Hindlimb muscle (tissue), 1 donor: ENCODE results near the gene PUM2. TPM values are rescaled to one million over a fixed set of nuclear protein-coding genes. Genes with fewer than 3 reads are reported as not detected.
"Not testable (repeated sequence)": the region's sequence is repeated elsewhere in the genome, so short reads cannot be mapped to it uniquely, and the experiment has no call there.

Experiments
- DNase-seq: peaks from one replicate; pipeline ENCODE4 v3.0.0-alpha.2; 2013
- polyA plus RNA-seq: library from polyadenylated mRNA; unstranded; fragments of 120-200 nt; gene quantifications from one replicate; pipeline ENCODE4 v1.2.1, GENCODE V29; 2013; ENCODE audit not compliant: insufficient read length

The PUM2 gene
- polyA plus RNA-seq, 1 donor: 59.7 TPM

DNA sequence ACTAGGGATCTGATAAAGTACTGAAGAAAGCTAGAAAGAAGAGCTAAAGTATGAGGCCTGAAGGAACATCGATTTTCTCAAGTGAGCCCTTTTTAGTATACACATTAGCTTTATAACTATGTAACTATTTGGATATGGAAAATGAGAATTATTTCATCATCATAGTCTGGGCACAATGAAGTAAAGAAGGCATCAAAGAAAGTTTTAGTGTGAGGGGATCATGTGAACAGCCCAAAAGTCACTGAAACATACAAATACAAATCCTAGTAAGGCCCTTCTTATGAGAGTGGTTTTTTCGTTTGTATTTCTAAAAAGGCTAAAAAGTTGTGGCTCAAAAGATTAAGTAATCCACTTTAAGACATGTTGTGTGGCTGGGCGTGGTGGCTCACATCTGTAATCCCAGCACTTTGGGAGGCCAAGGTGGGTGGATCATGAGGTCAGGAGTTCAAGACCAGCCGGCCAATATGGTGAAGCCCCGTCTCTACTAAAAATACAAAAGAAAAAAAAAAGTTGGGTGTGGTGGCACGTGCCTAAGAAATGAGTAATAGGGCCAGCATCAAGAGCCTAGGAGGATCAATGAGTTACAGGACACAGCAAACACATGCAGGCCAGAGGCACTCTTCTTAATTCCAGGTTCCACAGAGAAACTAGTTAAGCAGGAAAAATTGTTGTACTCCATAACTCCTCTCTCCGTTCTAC lies 61.9 kb downstream of the PUM2 start:
- no peak for DNase-seq

DNA sequence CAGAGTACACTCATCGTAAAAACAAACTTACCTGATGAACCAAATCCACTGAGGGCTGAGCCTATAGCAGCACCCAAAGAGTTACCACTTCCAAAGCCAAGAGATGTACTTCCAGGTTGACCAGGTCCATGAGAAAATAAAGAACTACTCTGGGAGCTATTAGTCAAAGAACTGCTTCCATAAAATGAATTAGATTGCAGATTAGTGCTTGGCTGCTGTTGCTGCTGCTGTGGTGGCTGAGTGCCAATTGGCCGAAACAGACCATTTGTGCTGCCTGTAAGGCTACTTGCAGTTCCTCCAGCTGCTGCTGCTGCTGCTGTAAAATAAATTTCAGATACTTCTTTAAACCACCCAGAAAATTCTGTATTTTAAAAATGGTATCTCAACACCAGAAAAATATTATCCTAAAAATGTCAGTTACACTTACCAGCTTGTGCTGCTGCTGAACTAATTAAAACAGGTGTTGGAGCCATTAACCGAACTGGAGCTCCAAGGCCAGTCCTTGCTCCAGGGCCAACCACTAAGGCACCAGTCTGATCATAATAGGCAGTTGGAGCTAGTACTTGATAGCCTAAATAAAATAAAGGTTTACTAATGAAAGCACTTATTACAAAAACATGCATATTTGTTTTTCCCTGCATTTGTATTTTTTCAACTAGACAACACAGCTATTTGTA lies 67.6 kb downstream of the PUM2 start:
- DNase-seq: peak; percentile 73

DNA sequence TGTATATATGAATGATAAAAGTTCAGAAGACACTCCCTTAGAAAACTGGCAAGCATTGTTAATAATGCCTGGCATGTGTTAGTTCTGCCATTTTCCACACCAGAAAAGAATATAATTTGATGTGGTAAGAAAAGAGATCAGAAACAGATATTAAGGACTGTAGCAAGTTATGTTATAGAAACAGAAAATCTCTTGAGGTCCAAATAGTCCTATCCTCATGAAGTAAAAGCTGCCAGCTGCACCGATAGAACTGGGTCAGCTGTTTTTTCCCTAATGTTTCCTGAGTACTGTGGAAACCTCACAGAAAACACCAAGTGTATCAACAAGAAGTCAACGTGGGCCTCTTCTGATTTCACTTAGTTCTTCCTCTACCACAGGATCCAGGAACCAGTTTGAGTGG lies 68.8 kb downstream of the PUM2 start:
- no peak for DNase-seq

DNA sequence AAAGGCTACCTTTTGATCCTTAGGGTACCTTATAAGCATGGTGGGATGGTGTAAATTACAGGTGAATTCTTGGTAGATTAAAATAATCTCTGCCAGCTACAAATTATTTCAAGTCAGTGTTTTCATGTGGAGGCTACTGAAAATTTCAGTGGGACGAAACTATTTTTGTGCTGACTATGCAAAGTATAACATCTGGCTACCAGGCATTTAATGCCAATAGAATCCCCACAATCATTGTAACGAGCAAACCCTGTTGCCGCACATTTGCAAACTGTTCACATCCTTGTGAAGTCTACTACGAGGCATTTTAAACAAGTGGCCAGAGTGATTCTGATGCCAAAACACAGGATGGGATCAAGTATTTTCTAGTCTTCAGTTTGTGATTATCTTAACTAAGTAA lies 77.6 kb downstream of the PUM2 start:
- DNase-seq: no peak

DNA sequence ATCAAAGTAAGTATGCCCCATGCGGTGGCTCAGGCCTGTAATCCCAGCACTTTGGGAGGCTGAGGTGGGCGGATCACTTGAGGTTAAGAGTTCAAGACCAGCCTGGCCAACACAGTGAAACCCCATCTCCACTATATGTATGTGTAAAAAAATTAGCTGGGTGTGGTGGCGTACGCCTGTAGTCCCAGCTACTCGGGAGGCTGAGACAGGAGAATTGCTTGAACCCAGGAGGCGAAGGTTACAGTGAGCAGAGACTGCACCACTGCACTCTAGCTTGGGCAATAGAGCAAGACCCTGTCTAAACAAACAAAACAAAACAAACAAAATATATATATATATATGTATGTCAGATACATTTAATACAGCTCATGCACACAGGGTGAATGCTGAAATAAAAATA lies 82.3 kb downstream of the PUM2 start:
- not testable (repeated sequence) for DNase-seq

DNA sequence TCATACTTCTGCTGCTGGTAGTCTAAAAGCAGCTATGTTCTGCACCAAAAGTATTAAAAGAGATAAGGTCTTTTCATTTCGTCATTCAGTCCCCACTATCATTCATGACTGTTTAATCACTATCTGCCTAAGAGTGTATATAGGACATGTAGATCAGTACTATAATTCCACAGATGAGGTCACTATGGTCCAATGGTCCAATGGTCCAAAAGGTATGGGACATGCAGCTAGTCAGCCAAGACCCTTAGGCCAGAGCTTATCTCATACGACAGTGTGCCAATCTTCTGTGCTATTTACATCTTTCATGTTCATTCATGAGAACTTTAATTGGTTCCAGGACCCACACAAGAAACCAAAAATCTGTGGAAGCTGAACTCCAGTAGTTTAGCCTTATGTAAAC lies 83.1 kb downstream of the PUM2 start:
- no peak for DNase-seq

DNA sequence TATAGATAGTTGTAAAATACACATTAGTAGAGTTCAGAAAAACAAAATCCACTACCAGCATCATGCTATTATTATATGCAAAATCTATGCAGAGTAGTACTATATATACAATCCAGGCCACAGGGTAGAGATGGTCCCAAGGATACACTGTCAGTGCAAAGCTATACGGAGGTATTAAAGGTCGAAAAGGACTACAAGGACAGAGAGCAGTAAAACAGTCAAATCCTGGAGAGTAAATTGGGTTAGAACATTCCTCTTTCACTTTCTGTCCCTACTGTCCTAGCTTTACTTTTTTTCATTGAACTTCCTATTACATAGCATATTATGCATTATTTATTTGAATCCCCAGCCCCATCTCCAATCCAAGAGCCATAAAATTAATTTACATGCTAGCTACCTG lies 86.0 kb downstream of the PUM2 start:
- no peak for DNase-seq

DNA sequence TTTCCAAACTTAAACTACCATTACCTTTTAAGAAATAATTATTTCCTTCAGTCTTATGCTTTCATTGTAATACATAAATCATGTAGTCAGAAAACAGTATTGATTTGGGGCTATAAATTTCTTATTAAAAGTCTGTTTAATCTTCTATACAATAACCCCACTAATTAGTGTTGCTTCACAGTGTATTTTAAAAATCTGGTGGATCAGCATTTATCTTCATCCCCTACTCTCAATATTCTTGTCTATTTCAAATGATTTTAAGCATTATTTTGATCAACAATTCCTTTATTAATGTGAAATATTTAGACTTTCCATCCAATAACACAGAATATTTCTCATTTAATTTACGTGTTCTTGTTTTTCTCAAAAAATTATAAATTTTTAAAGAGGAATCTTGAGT lies 93.2 kb downstream of the PUM2 start:
- no peak for DNase-seq

DNA sequence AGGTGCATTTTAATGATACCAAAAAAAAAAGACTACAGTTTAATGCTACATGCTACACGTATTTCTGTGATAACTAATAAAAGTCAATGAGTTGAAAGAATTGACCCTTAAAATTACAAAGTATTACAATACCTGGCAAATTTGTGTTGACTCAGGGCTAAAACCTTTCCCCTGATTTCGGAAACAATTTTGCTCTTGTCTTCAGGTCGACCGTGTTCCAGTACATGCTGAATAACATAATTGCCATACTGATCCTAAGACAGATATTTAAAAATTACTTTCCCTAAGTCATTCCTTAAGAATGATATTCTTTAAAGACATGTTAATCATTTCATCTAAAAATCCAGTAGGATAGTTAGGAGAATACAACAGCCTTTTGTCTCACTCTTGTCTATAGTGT lies 95.9 kb downstream of the PUM2 start:
- no peak for DNase-seq

DNA sequence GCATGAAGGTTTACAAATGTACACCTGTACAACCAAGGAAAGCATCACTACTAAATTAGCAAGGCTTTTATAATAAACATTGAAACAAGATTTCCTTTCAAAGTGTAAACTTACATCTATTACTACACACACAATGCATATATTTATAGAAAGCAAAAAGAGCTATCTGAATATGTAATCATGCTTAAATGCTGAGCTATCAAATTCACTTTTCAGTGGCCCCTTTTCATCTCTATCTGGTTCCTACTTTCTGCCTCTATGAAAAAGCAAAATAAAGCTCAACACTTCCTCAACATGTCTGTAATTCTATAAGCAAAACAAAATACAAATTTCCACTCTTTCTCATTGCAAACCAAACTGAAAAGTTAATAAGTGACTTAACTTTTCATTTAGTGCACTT lies 100.2 kb downstream of the PUM2 start:
- no peak for DNase-seq

DNA sequence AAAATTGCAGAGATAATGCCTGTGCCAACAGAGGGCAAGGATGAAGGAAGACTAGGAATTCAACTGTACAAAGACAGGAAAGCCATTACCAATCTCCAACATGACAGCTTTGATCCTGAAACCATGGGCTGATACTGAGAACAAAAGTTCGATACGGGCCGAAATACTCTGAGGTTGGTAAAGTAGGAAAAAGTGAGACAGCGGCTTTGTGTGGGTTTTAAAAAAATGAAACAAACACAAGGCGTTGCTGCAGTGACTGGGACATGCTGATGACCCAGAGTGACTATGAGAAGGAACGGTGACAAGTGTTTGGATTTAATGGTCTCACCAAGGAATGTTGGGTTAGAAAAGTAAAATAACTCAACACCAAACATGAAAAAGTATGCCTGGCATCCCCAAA lies 101.5 kb downstream of the PUM2 start:
- DNase-seq: no peak

DNA sequence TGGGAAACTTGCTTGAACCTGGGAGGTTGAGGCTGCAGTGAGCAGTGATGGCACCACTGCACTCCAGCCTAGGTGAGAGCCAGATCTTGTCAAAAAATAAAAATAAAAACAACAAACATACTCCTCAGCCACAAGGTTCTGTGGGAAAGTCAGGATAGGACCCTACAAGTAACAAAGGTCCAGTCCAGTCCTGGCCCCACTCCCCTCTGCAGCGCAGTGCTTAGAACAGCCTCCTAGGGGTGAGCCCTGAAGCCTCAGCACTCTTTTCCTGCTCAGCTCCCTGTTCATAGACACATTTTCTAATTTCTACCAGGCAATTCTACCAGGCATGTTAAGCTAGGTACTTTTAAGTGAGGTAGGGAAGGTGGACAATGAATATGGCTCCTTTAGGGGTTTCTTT lies 103.6 kb downstream of the PUM2 start:
- no peak for DNase-seq

DNA sequence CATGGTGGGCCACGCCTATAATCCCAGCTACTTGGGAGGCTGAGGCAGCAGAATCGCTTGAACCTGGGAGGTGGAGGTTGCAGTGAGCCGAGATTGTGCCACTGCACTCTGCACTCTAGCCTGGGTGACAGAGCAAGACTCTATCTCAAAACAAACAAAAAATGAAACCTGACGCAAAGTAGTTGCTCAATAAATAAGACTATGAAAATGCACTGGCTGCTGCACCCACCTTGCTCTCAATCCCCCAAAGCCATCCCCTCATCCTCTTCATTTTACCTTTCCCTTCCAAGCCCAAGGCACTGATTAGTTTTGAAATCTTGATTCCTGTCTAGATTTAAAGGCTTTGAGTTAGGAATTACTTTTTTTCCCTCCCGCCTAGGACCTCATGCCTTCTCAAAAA lies 107.0 kb downstream of the PUM2 start:
- not testable (repeated sequence) for DNase-seq

DNA sequence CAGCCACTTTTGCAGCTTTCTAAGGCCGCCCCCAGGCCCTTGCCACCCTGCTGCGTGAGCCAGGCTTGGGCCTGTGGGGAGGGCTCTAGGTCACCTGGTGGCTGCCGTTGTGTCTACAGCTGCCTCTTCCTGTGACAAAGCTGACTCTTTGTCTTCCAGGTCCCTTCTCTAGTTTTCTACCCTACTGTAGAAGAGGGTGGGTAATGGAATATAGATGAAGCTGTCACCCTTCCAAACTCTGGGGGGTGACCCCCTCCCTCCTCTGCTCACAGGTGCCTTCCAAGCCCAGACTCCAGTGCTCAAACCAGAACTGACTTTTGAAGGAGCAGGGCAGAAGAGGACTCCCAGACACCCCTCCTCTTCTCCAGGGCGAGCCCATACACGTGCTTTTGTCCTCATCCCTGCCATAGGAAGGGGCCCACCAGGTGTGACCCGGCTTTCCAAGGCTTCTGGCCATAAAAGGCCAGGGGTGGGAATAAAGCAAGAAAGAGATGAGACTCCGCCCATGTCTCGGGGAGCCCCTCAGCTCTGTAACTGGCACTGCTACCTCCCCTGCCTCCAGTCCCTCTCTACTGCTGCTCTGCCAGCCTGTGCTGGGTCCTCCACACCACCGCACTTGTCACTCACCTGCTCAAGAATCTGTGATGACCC lies 107.8 kb downstream of the PUM2 start:
- DNase-seq: no peak

DNA sequence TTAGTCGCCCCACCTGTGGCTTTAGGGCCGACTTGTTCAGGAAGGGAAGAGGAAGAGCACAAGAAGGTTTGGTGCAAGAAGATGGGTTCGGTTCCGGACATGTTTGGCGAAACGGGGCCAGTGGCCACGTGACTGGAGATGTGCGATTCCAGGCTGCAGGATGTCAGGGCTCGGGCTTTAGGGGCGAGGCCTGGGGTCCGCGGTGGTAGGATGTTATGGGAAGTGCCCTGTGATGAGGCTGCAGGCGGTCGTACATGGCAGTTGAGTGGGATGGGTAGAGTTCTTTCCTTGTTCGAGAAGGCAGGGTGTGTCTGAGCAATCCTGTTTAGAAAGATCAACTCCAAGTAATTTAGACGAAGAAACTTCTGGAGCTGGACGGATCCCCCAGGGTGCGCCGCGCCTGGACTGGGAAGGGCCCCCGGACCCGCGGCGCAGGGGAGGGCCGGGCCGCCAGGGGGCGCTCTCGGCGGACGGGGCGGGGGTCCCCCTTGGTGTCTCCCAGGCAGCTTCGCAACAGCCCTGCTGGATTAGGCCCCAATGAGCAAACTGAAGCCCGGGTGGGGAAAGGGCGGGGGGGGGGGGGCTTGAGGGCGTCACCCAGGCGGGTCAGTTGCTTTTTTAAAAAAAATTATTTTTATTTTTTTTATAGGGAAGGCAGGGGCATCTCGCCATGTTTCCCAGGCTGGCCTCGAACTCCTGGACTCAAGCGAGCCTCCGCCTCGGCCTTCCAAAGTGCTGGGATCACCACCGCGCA lies 108.5 kb downstream of the PUM2 start:
- no peak for DNase-seq

DNA sequence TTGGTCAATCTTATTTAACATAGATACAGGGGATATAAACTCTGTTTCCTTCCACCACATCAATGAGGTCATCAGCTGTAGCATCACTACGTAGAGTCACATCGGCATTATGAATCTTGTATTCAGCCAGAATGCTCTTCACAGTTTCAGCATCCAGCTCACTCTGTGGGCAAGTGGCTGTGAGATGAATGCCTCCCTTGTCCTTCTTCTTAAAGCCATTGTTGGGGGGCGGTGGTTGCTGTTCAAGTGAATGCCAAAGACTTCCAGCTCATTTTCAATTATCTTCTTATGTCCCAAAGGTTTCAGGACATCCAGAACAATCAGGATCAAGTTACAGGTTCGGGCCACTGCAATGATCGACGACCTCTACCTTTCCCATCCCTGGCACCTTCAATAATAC lies 110.4 kb downstream of the PUM2 start:
- DNase-seq: not testable (repeated sequence)

DNA sequence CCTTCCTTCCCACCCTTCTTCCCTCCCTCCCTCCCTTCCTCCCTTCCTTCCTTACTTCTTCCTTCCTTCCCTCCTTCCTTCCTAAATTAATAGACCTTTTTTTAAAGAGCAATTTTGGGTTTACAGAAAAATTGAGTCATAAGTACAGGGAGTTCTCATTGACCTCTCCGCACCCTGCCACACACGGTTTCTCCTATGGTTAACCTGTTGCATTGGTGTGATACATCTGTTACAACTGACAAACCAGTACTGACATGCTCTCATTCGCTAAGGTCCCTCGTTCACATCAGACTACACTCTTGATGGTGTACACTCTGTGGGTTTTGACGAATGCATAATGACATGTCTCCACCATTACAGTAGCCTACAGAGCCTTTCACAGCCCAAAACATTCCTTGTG lies 114.1 kb downstream of the PUM2 start:
- no peak for DNase-seq

DNA sequence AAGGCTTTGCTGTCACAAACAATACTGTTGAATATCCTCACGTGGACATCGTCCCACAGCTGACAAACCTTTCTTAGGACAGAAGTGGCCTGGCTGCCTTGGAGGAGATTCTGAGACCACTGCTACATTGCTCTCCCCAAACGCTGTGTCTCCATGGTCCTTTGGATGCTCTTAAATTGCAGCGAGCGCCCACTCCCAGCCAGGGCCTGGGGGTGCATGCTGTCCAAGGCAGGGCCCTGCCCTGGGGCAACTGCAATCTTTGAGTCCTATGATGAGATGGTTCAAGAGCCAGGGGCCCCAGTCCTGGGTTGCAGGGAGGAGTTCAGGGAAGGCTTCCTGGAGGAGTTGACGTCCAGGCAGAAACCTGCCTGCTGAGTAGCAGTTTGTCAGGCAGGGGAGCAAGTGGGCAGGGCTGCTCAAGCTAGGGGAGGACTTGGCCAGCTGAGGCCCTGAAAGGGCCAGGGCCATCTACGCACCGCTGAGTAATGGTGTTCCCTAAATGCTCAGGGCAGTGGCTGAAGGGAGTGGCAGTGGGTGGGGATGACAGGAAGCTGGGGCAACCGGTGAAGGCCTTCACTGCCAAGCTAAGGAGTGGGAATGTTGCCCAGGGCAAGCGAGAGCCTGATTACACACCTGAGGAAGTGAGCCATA lies 114.9 kb downstream of the PUM2 start:
- no peak for DNase-seq

DNA sequence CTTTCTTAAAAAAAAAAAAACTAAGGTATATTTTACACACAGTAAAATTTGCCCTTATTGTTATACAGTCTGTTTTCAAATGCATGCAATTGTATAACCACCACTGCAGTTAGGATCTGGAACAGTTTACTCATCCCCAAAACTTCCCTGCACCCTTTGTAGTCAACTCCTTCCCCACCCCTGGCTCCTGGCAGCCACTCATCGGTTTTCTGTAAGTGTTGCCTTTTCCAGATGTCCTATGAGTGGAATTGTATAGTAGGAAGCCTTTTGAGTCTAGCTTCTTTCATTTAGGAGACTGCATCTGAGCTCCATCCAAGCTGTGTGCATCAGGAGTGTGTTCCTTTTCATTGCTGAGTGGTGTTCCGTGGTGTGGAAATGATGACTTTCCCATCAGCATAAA lies 116.0 kb downstream of the PUM2 start:
- DNase-seq: not testable (repeated sequence)

DNA sequence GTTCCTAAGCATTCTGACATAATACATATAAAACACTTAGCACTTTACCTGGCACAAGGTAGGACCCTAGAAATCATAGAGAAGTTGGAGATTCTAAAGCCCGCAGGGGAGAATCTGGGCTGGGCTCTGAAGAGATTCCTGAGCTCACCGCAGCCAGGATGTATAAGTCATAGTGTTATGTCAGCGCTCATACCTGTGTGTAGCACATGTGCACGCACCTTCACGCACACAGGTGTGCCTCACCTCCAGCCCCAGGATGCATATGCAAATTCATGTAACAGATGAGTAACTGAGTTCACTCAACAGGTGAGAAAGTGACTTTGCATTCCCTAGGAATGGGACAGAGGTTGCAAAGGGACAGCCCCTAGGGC lies 117.8 kb downstream of the PUM2 start:
- no peak for DNase-seq

DNA sequence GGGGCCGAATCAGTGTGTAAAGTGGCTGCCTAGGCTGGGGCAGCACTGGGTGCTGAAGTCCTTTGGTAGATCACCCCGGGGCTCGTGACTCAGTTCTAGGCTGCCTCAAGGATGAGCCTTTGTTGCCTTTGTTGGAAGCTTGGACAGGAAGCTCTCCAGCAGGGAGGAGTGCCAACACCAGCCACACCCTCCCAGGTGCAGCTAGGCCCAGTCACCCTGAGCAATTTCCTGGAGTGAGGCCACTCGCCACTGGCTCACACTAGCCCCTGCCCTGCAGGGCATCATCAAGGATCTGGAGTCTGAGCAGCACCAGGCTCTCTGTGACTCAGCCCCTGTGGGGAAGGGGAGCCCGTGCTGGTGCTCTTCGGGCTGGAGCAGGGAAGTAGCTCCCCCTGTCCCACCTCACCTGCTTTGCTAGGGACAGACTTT lies 119.0 kb downstream of the PUM2 start:
- DNase-seq: no peak

DNA sequence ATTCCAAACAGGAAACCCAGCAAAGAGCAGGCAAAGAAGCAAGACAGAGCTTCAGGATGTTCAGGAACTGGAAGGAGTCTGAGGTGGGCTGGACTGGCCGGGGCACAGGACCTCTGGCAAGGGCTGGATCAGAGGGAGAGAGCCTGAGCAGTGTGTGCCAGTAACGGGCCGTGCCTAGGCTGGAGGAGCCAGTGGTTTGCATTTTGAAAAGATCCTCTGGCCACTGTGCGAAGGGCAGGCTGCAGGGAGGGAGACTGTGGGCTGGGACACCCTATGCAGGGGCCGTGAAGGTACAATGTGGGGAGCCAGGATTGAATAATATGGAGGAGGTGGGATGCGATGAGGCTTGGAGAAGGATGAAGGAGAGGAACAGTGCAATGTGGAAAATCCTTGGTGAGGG lies 119.5 kb downstream of the PUM2 start:
- no peak for DNase-seq

DNA sequence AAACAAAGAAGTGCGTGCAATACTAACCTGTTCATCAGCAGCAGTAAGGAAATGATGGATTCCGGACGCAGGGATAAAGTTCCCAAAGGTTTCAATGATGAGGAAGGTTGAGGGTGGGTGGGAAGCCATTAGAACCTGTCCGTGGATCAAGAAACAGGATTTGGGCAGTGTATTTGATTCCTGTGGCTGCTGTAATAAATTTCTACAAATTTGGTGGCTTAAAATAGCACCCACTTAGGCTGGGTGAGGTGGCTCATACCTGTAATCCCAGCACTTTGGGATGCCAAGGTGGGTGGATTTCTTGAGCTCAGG lies 120.6 kb downstream of the PUM2 start:
- DNase-seq: no peak
